ENCODE results near the gene OVOL3. TPM values are rescaled to one million over a fixed set of nuclear protein-coding genes. Genes with fewer than 3 reads are reported as not detected.

Gene OVOL3
- total RNA-seq, 1 donor from 2014 or later: not detected

- H3K27me3 Mint-ChIP-seq (ENCODE audit: low read depth): no peaks in the 10 kb centered on the region
- no peak overlapping the region for H3K27ac Mint-ChIP-seq
- H3K36me3 Mint-ChIP-seq: peaks cover 4% of the 10 kb centered on the region
- H3K4me3 Mint-ChIP-seq: no peak overlapping the region
- no peak for TF ChIP-seq CTCF (IDR thresholded peaks at IDR 0.05; ENCODE audit: unreplicated experiment)
- H3K9me3 Mint-ChIP-seq: no peaks in the 10 kb centered on the region
- no peak for DNase-seq (ENCODE audit: low spot score in 2 of 2, unreplicated experiment in 2 of 2)
- H3K4me1 Mint-ChIP-seq: no peaks in the 10 kb centered on the region
Observed at GRCh38 chr19:36093146-36093662, 17.7 kb upstream of the OVOL3 start.

- no peaks in the 10 kb centered on the region for H3K27me3 Mint-ChIP-seq (ENCODE audit: low read depth)
- no peak overlapping the region for H3K4me3 Mint-ChIP-seq
- no peaks in the 10 kb centered on the region for H3K4me1 Mint-ChIP-seq
- no peak for DNase-seq (ENCODE audit: low spot score in 2 of 2, unreplicated experiment in 2 of 2)
- no peak overlapping the region for H3K27ac Mint-ChIP-seq
- no peak for TF ChIP-seq CTCF (IDR thresholded peaks at IDR 0.05; ENCODE audit: unreplicated experiment)
- peaks cover 4% of the 10 kb centered on the region for H3K36me3 Mint-ChIP-seq
- no peaks in the 10 kb centered on the region for H3K9me3 Mint-ChIP-seq
Observed at GRCh38 chr19:36093687-36094086, 17.3 kb upstream of the OVOL3 start.

GRCh38 chr19:36097036-36097435 is 13.9 kb upstream of the OVOL3 start:
- H3K9me3 Mint-ChIP-seq: no peaks in the 10 kb centered on the region
- H3K27me3 Mint-ChIP-seq (ENCODE audit: low read depth): no peaks in the 10 kb centered on the region
- no peak overlapping the region for H3K4me3 Mint-ChIP-seq
- H3K27ac Mint-ChIP-seq: no peak overlapping the region
- H3K4me1 Mint-ChIP-seq: no peaks in the 10 kb centered on the region
- DNase-seq (ENCODE audit: low spot score in 2 of 2, unreplicated experiment in 2 of 2): no peak
- H3K36me3 Mint-ChIP-seq: no peaks in the 10 kb centered on the region
- no peak for TF ChIP-seq CTCF (IDR thresholded peaks at IDR 0.05; ENCODE audit: unreplicated experiment)

- Mint-ChIP-seq H3K9me3 (no peaks in the 10 kb centered on the region), H3K27ac (no peak overlapping the region), H3K36me3 (no peaks in the 10 kb centered on the region), H3K4me3 (no peak overlapping the region), H3K27me3 (ENCODE audit: low read depth) (no peaks in the 10 kb centered on the region), H3K4me1 (no peaks in the 10 kb centered on the region)
- DNase-seq (ENCODE audit: low spot score in 2 of 2, unreplicated experiment in 2 of 2): no peak
- no peak for TF ChIP-seq CTCF (IDR thresholded peaks at IDR 0.05; ENCODE audit: unreplicated experiment)
Observed at GRCh38 chr19:36099166-36099785, 11.7 kb upstream of the OVOL3 start.

GRCh38 chr19:36100476-36100875 is 10.5 kb upstream of the OVOL3 start:
- H3K27me3 Mint-ChIP-seq (ENCODE audit: low read depth): no peaks in the 10 kb centered on the region
- no peaks in the 10 kb centered on the region for H3K9me3 Mint-ChIP-seq
- TF ChIP-seq CTCF (IDR thresholded peaks at IDR 0.05; ENCODE audit: unreplicated experiment): no peak
- H3K4me1 Mint-ChIP-seq: no peaks in the 10 kb centered on the region
- no peak overlapping the region for H3K27ac Mint-ChIP-seq
- H3K4me3 Mint-ChIP-seq: no peak overlapping the region
- no peaks in the 10 kb centered on the region for H3K36me3 Mint-ChIP-seq
- DNase-seq (ENCODE audit: low spot score in 2 of 2, unreplicated experiment in 2 of 2): no peak

All from mesothelial cell of epicardium (in vitro differentiated cells).